A549 (cell line): ENCODE measurements around the gene RGS16. TPM values are rescaled to one million over a fixed set of nuclear protein-coding genes. Genes with fewer than 3 reads are reported as not detected.

ENCODE experiments used
- ATAC-seq, 2 experiments: fragments of 200-7000 bp in 1 of 2; fragments of >200 bp in 1 of 2; cut with Nextera tagmentation in 1 of 2; cut with Tn5 transposase in 1 of 2; 3 replicates each; pipeline versions ENCODE4 v1.8.0 to v1.9.1; 2018 to 2020; ENCODE audit warnings: mild to moderate bottlenecking in 1 of 2, moderate library complexity in 1 of 2
- CTCF ChIA-PET: fragments of 300-600 bp; sonication (Branson Sonifier 250); formaldehyde crosslinking; extraction: SDS; loops from one replicate; lab custom pipeline; 2021; ENCODE audit warnings: antibody characterized with exemption, inconsistent platforms; lab: Yijun Ruan, JAX
- POLR2A ChIA-PET: fragments of 350-600 bp; formaldehyde crosslinking; extraction: SDS; loops from one replicate; lab custom pipeline; 2021; ENCODE audit warnings: antibody characterized with exemption, inconsistent platforms; lab: Yijun Ruan, JAX
- DNase-seq, 2 experiments: peaks; one replicate each; pipeline versions ENCODE4 v3.0.0 to v3.0.0-alpha.2; 2011 to 2016; ENCODE audit warnings: low read depth in 1 of 2, low spot score in 1 of 2
- FAIRE-seq: peaks from 2 replicates; lab custom pipeline; 2011; peaks lifted over from hg19 to GRCh38; lab: Jason Lieb, UNC
- H3K27ac ChIP-seq, 2 experiments: fragments of >200 bp; sonication (Bioruptor Twin); formaldehyde crosslinking; 3 replicates each; pipeline ENCODE4 v1.5.1; 2016 to 2017
- H3K4me1 ChIP-seq: fragments of >200 bp; sonication (Bioruptor Twin); formaldehyde crosslinking; 3 replicates; pipeline ENCODE4 v1.6.1; 2016
- H3K4me2 ChIP-seq: fragments of >200 bp; sonication (Bioruptor Twin); formaldehyde crosslinking; 3 replicates; pipeline ENCODE4 v1.6.1; 2016
- H3K4me3 ChIP-seq: fragments of >200 bp; sonication (Bioruptor Twin); formaldehyde crosslinking; 3 replicates; pipeline ENCODE4 v1.5.1; 2016
- H3K9me3 ChIP-seq: fragments of >200 bp; sonication (Bioruptor Twin); formaldehyde crosslinking; 3 replicates; pipeline ENCODE4 v1.6.1; 2016
- CBX2 ChIP-seq: fragments of 200-600 bp; sonication (generic); IDR thresholded peaks from 2 replicates; pipeline ENCODE4 v1.6.1; 2016; ENCODE audit warnings: low read depth, mild to moderate bottlenecking, borderline replicate concordance
- EHF ChIP-seq: fragments of 250-450 bp; sonication (Bioruptor Pico); IDR thresholded peaks from 2 replicates; pipeline ENCODE4 v1.5.0; 2020; ENCODE audit warnings: mild to moderate bottlenecking
- EP300 ChIP-seq, 2 experiments: fragments of >200 bp; sonication (Bioruptor Twin); formaldehyde crosslinking; IDR thresholded peaks; 2 replicates in 1 of 2; 3 replicates in 1 of 2; pipeline ENCODE4 v1.6.1; 2016 to 2017
- HOXA7 ChIP-seq: fragments of 250-450 bp; sonication (Bioruptor Pico); IDR thresholded peaks from 2 replicates; pipeline ENCODE4 v1.5.0; 2020; ENCODE audit warnings: mild to moderate bottlenecking, moderate library complexity
- HOXB13 ChIP-seq: fragments of 250-450 bp; sonication (Bioruptor Pico); IDR thresholded peaks from 2 replicates; pipeline ENCODE4 v1.5.0; 2020; ENCODE audit warnings: low read depth, mild to moderate bottlenecking, moderate library complexity
- JUN ChIP-seq, 2 experiments: fragments of >200 bp; sonication (Bioruptor Twin); formaldehyde crosslinking; IDR thresholded peaks; 2 replicates in 1 of 2; 3 replicates in 1 of 2; pipeline ENCODE4 v1.6.1; 2016 to 2017
- MYC ChIP-seq: IDR thresholded peaks from 2 replicates; pipeline ENCODE4 v1.6.1; 2012; ENCODE audit warnings: mild to moderate bottlenecking, inconsistent platforms, low read length, improper control_type of control experiment, borderline replicate concordance
- NFE2L2 ChIP-seq: fragments of 150-350 bp; conservative IDR thresholded peaks from 2 replicates; pipeline ENCODE4 v1.6.1; 2014; ENCODE audit warnings: low read length
- POLR2AphosphoS2 ChIP-seq: conservative IDR thresholded peaks from 2 replicates; pipeline ENCODE4 v1.6.1; 2012; ENCODE audit warnings: low read length, improper control_type of control experiment, inconsistent platforms
- RAD21 ChIP-seq, 2 experiments: fragments of >200 bp in 1 of 2; sonication (Bioruptor Twin) in 1 of 2; formaldehyde crosslinking in 1 of 2; IDR thresholded peaks in 1 of 2; conservative IDR thresholded peaks in 1 of 2; 2 replicates in 1 of 2; 3 replicates in 1 of 2; pipeline ENCODE4 v1.6.1; 2012 to 2018; ENCODE audit warnings: inconsistent platforms in 1 of 2
- SMC3 ChIP-seq: fragments of >200 bp; sonication (Bioruptor Twin); formaldehyde crosslinking; IDR thresholded peaks from 3 replicates; pipeline ENCODE4 v1.6.1; 2018; ENCODE audit warnings: inconsistent platforms
- ZC3H11A ChIP-seq: fragments of 450-650 bp; IDR thresholded peaks from 2 replicates; pipeline ENCODE4 v1.6.1; 2014; ENCODE audit warnings: antibody characterized with exemption, mild to moderate bottlenecking
- ZNF302 ChIP-seq: fragments of 250-450 bp; sonication (Bioruptor Pico); IDR thresholded peaks from 2 replicates; pipeline ENCODE4 v1.9.0; 2021; ENCODE audit warnings: inconsistent platforms, mild to moderate bottlenecking, moderate library complexity
- WGBS: methylation state at CpG from one replicate; pipeline ENCODE4 v1.1.6; 2017; ENCODE audit errors: missing lambda C conversion rate; 5-methylcytosine and 5-hydroxymethylcytosine counted together
- polyA plus RNA-seq, 4 experiments: library from polyadenylated mRNA; depleted of rRNA in 3 of 4; stranded (reverse); fragments of >200 nt; fragmentation: RNase III in 1 of 4; extraction: RNeasy Plus Mini Kit Qiagen cat#74134 plus additional on column Dnase treatment in 1 of 4; gene quantifications; 2 replicates in 3 of 4; 3 replicates in 1 of 4; pipeline ENCODE4 v1.2.3, GENCODE V29; 2011 to 2017
- TF ChIP-seq, protein P1 (sequence below): fragments of >200 bp; sonication (Bioruptor Twin); formaldehyde crosslinking; IDR thresholded peaks from 3 replicates; pipeline ENCODE4 v1.6.1; 2016
- TF ChIP-seq, protein P2 (sequence below): fragments of 150-350 bp; IDR thresholded peaks from 2 replicates; pipeline ENCODE4 v1.6.1; 2014; ENCODE audit warnings: low read depth, mild to moderate bottlenecking, low read length
- TF ChIP-seq, protein P3 (sequence below): IDR thresholded peaks from 2 replicates; pipeline ENCODE4 v1.6.1; 2012; ENCODE audit warnings: low read depth, borderline replicate concordance
- TF ChIP-seq, protein P4 (sequence below): fragments of 450-650 bp; IDR thresholded peaks from 2 replicates; pipeline ENCODE4 v1.6.1; 2014; ENCODE audit warnings: antibody characterized with exemption
- TF ChIP-seq, protein P5 (sequence below): fragments of >200 bp; sonication (Bioruptor Twin); formaldehyde crosslinking; IDR thresholded peaks from 3 replicates; pipeline ENCODE4 v1.5.1; 2016

Gene RGS16
- polyA plus RNA-seq, 2 of the 4 experiments (the other 2 are of a cell fraction): 0.13 to 0.45 TPM

- TF ChIP-seq ZNF302: no peak
These were observed 5.9 kb downstream of the RGS16 start (continued) for GRCh38 chr1:182598296-182598695.

DNA sequence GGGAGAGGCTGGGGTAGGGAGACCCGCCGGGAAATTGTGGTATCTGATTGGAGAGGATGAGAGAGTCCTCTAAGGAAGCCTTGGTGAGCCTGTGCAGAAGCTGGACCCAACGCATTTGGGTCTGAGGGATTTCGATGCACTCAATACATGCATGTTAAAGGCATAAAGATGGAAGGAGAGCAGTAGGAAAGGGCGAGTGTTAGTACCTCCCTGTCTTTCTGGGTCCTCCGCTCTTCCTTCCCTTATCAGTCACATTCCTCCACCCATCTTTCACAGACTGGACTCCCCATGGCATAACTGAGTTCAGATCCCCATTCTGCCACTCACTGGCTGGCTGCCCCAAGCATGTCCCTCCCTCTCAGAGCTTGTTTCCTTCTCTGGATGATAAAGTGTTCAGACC lies 7.3 kb downstream of the RGS16 start:
- WGBS: 70% methylated on average over 6 of the region's 6 CpGs
- H3K27ac ChIP-seq: no peak overlapping the region
- DNase-seq (no peak), ATAC-seq (no peak), FAIRE-seq (no peak)
- POLR2A ChIA-PET: no interaction called here
- H3K4me2 ChIP-seq: no peak overlapping the region
- H3K9me3 ChIP-seq: no peaks in the 10 kb centered on the region
- H3K4me1 ChIP-seq: no peaks in the 10 kb centered on the region
- TF ChIP-seq ZC3H11A: no peak
- no peak for TF ChIP-seq HOXA7 (CRISPR knock-in tag)
- TF ChIP-seq JUN (IDR thresholded peaks at IDR 0.05): no peak
- TF ChIP-seq, protein P1, sequence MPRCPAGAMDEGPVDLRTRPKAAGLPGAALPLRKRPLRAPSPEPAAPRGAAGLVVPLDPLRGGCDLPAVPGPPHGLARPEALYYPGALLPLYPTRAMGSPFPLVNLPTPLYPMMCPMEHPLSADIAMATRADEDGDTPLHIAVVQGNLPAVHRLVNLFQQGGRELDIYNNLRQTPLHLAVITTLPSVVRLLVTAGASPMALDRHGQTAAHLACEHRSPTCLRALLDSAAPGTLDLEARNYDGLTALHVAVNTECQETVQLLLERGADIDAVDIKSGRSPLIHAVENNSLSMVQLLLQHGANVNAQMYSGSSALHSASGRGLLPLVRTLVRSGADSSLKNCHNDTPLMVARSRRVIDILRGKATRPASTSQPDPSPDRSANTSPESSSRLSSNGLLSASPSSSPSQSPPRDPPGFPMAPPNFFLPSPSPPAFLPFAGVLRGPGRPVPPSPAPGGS: no peak
- TF ChIP-seq POLR2AphosphoS2: no peak
- no peak for TF ChIP-seq NFE2L2
- no peak for TF ChIP-seq HOXB13 (CRISPR knock-in tag)
- TF ChIP-seq EP300 (IDR thresholded peaks at IDR 0.05): no peak
- TF ChIP-seq, protein P2, sequence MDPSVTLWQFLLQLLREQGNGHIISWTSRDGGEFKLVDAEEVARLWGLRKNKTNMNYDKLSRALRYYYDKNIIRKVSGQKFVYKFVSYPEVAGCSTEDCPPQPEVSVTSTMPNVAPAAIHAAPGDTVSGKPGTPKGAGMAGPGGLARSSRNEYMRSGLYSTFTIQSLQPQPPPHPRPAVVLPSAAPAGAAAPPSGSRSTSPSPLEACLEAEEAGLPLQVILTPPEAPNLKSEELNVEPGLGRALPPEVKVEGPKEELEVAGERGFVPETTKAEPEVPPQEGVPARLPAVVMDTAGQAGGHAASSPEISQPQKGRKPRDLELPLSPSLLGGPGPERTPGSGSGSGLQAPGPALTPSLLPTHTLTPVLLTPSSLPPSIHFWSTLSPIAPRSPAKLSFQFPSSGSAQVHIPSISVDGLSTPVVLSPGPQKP: no peak
- TF ChIP-seq, protein P3, sequence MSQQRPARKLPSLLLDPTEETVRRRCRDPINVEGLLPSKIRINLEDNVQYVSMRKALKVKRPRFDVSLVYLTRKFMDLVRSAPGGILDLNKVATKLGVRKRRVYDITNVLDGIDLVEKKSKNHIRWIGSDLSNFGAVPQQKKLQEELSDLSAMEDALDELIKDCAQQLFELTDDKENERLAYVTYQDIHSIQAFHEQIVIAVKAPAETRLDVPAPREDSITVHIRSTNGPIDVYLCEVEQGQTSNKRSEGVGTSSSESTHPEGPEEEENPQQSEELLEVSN: no peak
- TF ChIP-seq, protein P4, sequence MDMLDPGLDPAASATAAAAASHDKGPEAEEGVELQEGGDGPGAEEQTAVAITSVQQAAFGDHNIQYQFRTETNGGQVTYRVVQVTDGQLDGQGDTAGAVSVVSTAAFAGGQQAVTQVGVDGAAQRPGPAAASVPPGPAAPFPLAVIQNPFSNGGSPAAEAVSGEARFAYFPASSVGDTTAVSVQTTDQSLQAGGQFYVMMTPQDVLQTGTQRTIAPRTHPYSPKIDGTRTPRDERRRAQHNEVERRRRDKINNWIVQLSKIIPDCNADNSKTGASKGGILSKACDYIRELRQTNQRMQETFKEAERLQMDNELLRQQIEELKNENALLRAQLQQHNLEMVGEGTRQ: no peak
- CTCF ChIA-PET: interaction anchor here (0.7 to 14.3 kb wide), 4 partner anchors 8 to 189 kb away, joined by 3 to 415 read pairs (median 3); partner anchors contain the start of gene NPL
- H3K4me3 ChIP-seq: no peak overlapping the region

GRCh38 chr1:182595641-182596240 lies 8.4 kb downstream of the RGS16 start:
- TF ChIP-seq EHF (no peak), MYC (0 out of 2 replicates have a peak, but pooled peaks have one; percentile 16), RAD21 (conservative IDR thresholded peaks at IDR 0.05 in 1 of 2, IDR thresholded peaks at IDR 0.05 in 1 of 2) (peak; percentile 47 to 64), CBX2 (no peak), SMC3 (peak; percentile 54)
- TF ChIP-seq, protein P5, sequence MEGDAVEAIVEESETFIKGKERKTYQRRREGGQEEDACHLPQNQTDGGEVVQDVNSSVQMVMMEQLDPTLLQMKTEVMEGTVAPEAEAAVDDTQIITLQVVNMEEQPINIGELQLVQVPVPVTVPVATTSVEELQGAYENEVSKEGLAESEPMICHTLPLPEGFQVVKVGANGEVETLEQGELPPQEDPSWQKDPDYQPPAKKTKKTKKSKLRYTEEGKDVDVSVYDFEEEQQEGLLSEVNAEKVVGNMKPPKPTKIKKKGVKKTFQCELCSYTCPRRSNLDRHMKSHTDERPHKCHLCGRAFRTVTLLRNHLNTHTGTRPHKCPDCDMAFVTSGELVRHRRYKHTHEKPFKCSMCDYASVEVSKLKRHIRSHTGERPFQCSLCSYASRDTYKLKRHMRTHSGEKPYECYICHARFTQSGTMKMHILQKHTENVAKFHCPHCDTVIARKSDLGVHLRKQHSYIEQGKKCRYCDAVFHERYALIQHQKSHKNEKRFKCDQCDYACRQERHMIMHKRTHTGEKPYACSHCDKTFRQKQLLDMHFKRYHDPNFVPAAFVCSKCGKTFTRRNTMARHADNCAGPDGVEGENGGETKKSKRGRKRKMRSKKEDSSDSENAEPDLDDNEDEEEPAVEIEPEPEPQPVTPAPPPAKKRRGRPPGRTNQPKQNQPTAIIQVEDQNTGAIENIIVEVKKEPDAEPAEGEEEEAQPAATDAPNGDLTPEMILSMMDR: peak; percentile 70
- no peaks in the 10 kb centered on the region for H3K4me1 ChIP-seq
- H3K27ac ChIP-seq: no peak overlapping the region
- 28% methylated on average over 4 of the region's 4 CpGs for WGBS
- FAIRE-seq (no peak), DNase-seq (peak; percentile 57 to 62), ATAC-seq (peak; percentile 41 to 76; a peak in 4 of 6 replicates)
- ChIA-PET CTCF (interaction anchor here (0.8 to 14.3 kb wide), 12 partner anchors 7 to 194 kb away, joined by 3 to 415 read pairs (median 4); partner anchors contain the start of genes NPL and RGS16), POLR2A (no interaction called here)
- no peak overlapping the region for H3K4me2 ChIP-seq
- no peak overlapping the region for H3K4me3 ChIP-seq
- no peaks in the 10 kb centered on the region for H3K9me3 ChIP-seq
